ENCODE measurements around the gene AOPEP. TPM values are rescaled to one million over a fixed set of nuclear protein-coding genes. Genes with fewer than 3 reads are reported as not detected.

AOPEP gene
- total and polyA plus RNA-seq, 9 of the 15 experiments (the other 6 are each of a cell fraction or from before 2014, with no cell fraction given) = 4.5 to 19.3 (median 13.5) TPM

- H2AFZ ChIP-seq (ENCODE audit: low read depth, low read length) = no peak overlapping the region
- H3K4me3 ChIP-seq = no peak overlapping the region
- H3K9me1 ChIP-seq (ENCODE audit: control insufficient read depth, insufficient read depth, low read length) = no peaks in the 10 kb centered on the region
- DNase-seq (ENCODE audit: extremely low read depth in 1 of 4, low spot score in 3 of 4) = peak in 1 of 4 experiments; percentile 10
- H3K27ac ChIP-seq (ENCODE audit: extremely low read depth, low read depth, low read length) = no peak overlapping the region
- H3K36me3 ChIP-seq (ENCODE audit: control insufficient read depth, insufficient read depth, low read length) = no peaks in the 10 kb centered on the region; the same call in 2 of the 3 replicates
- no peaks in the 10 kb centered on the region for H3K27me3 ChIP-seq (ENCODE audit: control insufficient read depth in 2 of 2, insufficient read depth in 2 of 2, low read length in 2 of 2)
- no peak overlapping the region for H3K4me2 ChIP-seq (ENCODE audit: insufficient read depth, low read length)
- intact Hi-C loops (cut with micrococcal nuclease) (loop anchor here (5.0 kb wide), 1 partner anchor 78 kb away; no protein-coding TSS in a partner anchor), in situ Hi-C loops (cut with MboI) (no loop called here)
- CTCF ChIA-PET (ENCODE audit: low intra/inter-chr PET ratio) = no interaction called here
- 65% methylated on average over 9 of the region's 9 CpGs for WGBS (ENCODE audit: insufficient coverage, low coverage, missing lambda C conversion rate)
- no peak for FAIRE-seq
- H3K9me3 ChIP-seq (replicated peaks; ENCODE audit: control insufficient read depth, insufficient read depth, low read depth, low read length) = no peaks in the 10 kb centered on the region
- no peak overlapping the region for H3K9ac ChIP-seq (ENCODE audit: insufficient read depth in 1 of 2, low read depth in 2 of 2, low read length in 2 of 2)
- TF ChIP-seq DEAF1 (CRISPR knock-in tag; IDR thresholded peaks at IDR 0.05) = no peak
- TF ChIP-seq ZNF589 (CRISPR knock-in tag; IDR thresholded peaks at IDR 0.05; ENCODE audit: low read depth) = no peak
- no peak for TF ChIP-seq CEBPB (tag; IDR thresholded peaks at IDR 0.05)
- peak; percentile 75 for TF ChIP-seq FOSL1 (tag; conservative IDR thresholded peaks at IDR 0.05)
- TF ChIP-seq MTA3 (IDR thresholded peaks at IDR 0.05; ENCODE audit: borderline replicate concordance) = no peak
- TF ChIP-seq REST (IDR thresholded peaks at IDR 0.05; ENCODE audit: borderline replicate concordance) = peak; percentile 35; the same call in 1 of the 2 replicates
- TF ChIP-seq REST (CRISPR knock-in tag; IDR thresholded peaks at IDR 0.05; ENCODE audit: low read depth) = no peak
- no peak for TF ChIP-seq ZNF253 (CRISPR knock-in tag; conservative IDR thresholded peaks at IDR 0.05)
- TF ChIP-seq JUND (IDR thresholded peaks at IDR 0.05; ENCODE audit: borderline replicate concordance, low read depth, low read length) = 0 out of 2 replicates have a peak, but pooled peaks have one; percentile 10
- no peak for TF ChIP-seq JUND (tag; IDR thresholded peaks at IDR 0.05; ENCODE audit: borderline replicate concordance, low read depth, low read length)
- POLR2A ChIA-PET = interaction anchor here (0.5 to 0.7 kb wide), 3 partner anchors 159 to 294 kb away, joined by 3 read pairs; no protein-coding TSS in a partner anchor
- no peaks in the 10 kb centered on the region for H3K4me1 ChIP-seq (replicated peaks in 1 of 2; ENCODE audit: control insufficient read depth in 2 of 2, insufficient read depth in 2 of 2, low read length in 2 of 2)
- BruUV-seq (replicated peaks) = no TSS peak
- no peak for ATAC-seq
- no peaks in the 10 kb centered on the region for H3K79me2 ChIP-seq (ENCODE audit: control insufficient read depth, insufficient read depth, low read length)
- no peaks in the 10 kb centered on the region for H4K20me1 ChIP-seq (replicated peaks; ENCODE audit: control insufficient read depth, insufficient read depth, low read length)
Measured at GRCh38 chr9:94799578-94800264, 73.2 kb downstream of the AOPEP start.

Measured in K562 (cell line).